HTERT RPE-1 (cell line): Measurements from ENCODE around the gene CADM2.

Experiments
- in situ Hi-C: fragments of 300-500 bp; cut with MboI; formaldehyde crosslinking; loops from 4 replicates; pipeline ENCODE4 v1.14.3; 2020; ENCODE audit warnings: low sequenced_read_pairs

Gene CADM2

DNA sequence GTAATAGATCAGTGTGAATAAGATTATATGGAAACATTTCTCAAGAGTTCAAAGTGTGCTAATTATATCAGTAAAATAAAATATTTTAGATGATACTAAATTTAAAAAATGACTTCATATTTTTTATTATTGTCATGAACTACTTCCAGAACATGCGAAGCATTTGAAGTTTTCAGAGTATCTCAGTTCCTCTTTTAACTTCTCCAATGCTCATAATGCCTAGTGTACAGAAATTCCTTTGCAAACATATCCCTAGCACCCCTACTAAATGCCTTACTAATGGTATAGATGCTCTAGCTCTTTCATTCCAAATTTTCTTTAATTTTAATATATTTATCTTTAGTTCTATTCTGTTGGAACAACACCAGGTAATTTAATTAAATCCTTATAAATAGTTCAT is 580.4 kb downstream of the CADM2 start:
- in situ Hi-C loops = no loop called here

GRCh38 chr3:85554153-85554552 is 595.4 kb downstream of the CADM2 start:
- in situ Hi-C loops = no loop called here

GRCh38 chr3:85560088-85560785 is 601.4 kb downstream of the CADM2 start:
- in situ Hi-C loops = no loop called here

- in situ Hi-C loops = no loop called here
Observed at GRCh38 chr3:85567071-85567676, 608.4 kb downstream of the CADM2 start.

DNA sequence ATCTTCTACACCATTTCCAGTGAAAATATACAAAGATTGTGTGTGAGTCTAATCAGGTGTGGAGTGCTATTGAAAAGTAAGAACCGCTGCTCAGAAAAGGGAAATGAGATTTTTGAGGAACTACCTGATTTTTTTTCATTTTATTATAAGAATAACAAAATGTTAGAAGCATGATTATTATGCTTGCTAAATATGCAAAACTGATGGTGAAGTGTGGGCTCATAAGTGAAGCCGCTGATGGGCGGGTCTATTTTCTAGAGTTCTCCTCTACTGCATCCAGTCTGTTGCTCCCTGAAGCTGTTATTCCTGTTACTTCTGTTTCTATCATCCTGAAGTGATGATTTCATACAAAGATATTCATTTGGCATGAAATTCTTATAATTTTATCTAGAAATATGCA is 612.0 kb downstream of the CADM2 start:
- in situ Hi-C loops = no loop called here

DNA sequence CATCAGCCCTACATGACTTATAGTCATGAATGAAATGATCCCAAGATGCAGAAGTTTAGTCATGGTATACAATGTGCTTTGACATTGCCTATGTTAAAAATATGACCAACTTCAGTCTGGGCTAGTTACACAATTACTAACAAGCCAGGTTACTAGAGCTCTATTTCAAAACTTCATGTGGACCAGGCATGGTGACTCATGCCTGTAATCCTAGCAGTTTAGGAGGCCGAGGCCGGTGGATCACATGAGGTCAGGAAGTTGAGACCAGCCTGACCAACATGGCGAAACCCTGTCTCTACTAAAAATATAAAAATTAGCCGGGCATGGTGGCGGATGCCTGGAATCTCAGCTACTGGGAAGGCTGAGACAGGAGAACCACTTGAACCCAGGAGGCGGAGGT is 613.0 kb downstream of the CADM2 start:
- in situ Hi-C loops = no loop called here

DNA sequence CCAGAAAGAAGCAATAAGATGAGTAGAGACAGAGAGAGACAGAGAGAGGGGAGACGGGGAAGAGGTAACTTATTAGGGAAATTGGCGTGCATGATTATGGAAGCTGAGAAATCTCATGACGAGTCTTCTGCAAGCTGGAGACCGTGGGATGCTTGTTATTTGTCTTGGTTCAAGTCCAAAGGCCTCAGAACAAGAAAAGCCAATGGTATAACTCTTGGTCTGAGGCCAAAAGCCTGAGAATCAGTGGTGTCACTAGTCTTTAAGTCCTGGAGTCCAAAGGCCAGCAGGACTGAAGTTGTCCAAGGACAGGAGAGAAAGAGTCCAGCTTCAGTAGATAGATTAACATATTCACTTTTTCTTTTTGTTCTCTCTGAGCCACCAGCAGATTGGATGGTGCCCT is 613.6 kb downstream of the CADM2 start:
- in situ Hi-C loops = no loop called here

DNA sequence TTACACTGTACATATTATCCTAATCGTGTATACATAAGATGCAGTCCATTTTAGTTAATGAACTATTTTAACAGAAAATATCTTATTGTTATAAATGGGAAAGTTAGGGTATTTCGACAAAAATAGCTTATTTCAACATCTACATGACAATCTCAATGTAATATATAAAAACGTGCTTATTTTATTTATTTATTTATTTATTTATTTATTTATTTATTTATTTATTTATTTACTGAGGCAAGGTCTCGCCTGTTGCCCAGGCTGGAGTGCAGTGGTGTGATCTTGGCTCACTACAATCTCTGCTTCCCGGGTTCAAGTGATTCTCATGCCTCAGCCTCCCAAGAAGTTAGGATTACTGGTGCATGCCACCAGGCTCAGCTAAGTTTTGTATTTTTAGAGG is 614.2 kb downstream of the CADM2 start:
- in situ Hi-C loops = no loop called here

DNA sequence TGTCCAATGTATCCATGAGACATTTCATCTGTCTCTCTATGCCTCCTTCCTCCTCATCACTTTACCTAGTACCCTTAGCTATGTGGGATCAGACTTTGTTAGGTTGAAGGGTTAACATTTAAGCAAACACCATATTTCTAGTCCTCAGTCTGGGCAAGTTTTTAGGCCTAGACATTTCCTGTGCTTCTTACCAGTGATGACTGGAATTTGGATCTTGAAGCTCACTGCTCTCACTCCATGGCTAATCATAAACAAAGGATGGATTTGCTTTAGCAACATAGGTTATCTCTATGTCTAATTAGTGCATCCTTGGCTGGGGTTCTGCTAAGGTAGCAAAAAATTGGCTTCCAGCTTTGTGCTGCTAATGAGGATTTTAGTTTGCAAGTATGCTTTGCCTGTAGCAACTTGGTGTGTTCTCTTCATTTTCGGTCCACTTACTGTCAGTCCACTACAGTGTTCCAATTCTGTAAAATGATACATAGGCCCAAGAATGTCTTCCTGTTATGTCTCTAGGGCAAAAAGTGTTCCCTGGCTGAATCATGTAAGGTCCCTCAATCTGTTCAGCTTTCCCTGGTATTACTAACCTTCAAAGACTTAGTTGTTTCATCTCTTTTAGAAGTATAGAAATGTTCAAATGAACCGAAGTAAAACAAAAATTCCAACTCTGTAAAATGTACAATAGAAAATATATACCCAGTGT is 615.4 kb downstream of the CADM2 start:
- in situ Hi-C loops = no loop called here

- in situ Hi-C loops = no loop called here
Observed at GRCh38 chr3:85576091-85576690, 617.4 kb downstream of the CADM2 start.

GRCh38 chr3:85576697-85577200 is 618.0 kb downstream of the CADM2 start:
- in situ Hi-C loops = no loop called here

- in situ Hi-C loops = no loop called here
Observed at GRCh38 chr3:85584779-85585356, 626.1 kb downstream of the CADM2 start.

GRCh38 chr3:85586018-85586417 is 627.2 kb downstream of the CADM2 start:
- in situ Hi-C loops = no loop called here

DNA sequence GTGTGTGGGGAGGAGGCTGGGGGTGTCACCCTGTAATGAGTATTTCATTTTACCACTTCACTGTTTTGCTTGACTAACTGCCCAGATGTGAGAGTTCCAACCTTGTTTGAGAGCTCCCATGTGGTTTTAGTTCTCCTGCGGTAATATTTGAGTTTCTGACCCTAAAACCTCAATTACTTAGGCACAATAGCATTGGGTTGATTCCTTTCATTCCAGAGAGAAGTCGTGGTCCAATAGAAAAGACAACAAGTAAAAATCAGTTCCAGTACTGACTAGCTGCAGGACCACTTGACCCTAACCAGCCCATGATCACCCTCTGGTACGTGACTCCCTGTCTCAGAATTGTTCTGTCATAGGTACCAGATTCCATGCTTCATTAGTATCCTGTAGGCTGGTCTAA is 630.4 kb downstream of the CADM2 start:
- in situ Hi-C loops = no loop called here

DNA sequence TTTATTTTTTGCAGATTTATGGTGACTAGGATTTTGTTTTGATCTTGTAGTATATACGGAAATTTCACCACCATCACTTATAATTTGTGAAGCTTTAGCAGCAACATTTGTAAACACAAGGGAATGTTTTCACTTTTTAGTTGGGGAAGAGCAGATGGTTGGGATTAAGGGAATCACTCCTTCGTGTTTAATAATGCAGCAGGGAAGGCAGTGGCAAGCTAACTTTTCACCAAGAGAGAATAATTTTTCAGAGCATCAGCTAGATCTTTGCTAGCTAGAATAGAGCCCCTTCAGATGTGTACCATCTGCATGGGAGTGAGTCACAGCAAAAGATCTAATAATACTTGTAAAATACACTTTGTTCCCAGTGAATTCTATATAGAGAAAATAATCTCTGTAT is 632.7 kb downstream of the CADM2 start:
- in situ Hi-C loops = no loop called here

GRCh38 chr3:85592256-85592655 is 633.5 kb downstream of the CADM2 start:
- in situ Hi-C loops = no loop called here

DNA sequence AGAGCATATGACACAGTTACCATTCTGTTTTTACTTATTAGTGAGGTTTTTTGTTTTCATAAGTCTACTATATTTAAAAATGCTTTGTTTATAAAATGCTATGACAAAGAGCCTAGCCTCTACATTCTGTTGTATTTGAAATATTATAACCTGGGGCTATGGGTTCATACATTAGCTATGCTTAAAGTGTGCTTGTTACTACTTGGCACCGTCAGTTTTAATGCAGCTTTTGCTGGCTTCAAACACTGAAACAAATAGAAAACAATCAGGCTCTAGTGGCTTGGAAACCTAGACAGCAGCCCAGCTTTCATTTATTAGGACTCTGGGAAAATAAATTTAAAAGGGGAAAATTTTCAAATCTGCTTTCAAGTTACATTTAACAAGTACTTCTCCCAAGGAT is 635.9 kb downstream of the CADM2 start:
- in situ Hi-C loops = no loop called here

GRCh38 chr3:85603378-85603777 is 644.6 kb downstream of the CADM2 start:
- in situ Hi-C loops = no loop called here

- in situ Hi-C loops = no loop called here
Observed at GRCh38 chr3:85604641-85605040, 645.9 kb downstream of the CADM2 start.

DNA sequence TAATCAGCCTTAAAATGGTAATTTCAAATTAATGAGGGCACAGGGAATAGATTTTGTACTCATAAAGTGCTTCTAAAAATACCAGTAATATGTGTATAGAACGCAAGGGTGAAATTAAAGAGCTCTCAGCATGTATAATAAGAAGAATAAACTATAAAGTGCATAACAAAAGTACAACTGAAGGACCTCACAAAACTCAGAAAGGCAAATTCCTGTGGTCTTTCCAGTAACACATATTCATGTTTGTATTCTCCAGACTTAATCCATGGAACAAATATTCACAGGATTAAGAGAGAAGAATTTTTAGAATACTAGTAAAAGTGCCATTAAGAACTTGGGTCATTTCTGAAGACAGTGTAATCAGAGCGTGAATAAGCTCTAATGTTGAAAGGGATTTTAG is 646.3 kb downstream of the CADM2 start:
- in situ Hi-C loops = no loop called here

GRCh38 chr3:85626662-85627061 is 667.9 kb downstream of the CADM2 start:
- in situ Hi-C loops = no loop called here
